COLO829 (cell line): ENCODE measurements around the gene TMEM131.

Experiments used
- DNase-seq: peaks from one replicate; pipeline ENCODE4 v3.0.0; 2012; ENCODE audit warnings: low spot score

The TMEM131 gene

DNA sequence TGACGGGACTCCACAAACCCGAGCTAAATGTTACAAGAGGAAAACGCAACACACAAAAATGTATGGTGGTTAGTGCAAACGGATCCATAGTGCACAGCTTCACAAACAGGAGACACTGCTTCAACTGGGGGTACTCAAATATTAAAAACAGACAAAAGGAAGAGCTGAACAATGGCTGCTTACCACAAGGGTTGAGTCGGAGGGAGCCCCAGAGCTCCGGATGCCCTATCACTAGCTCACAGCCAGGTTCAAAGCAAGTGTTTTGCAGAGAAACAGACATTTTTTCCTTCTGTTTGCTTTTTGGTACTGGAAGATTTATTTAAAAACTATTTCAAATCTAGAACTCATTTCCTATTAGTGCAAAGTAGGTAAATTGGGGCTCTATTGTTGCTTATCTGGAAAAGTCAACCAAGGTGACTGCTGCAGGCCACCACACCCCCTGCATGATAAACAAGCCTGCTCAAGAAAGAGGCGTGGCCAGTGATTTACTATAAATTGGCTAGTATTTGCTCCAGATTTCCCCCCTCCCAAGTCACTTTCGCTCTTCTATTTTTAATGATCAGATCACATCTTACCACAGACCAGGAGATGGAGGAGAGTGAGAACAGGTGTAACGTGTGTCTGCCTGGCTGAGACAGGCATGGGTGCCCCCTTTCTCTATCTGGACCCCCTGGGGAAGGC is 235.9 kb downstream of the TMEM131 start:
- DNase-seq, result no peak

DNA sequence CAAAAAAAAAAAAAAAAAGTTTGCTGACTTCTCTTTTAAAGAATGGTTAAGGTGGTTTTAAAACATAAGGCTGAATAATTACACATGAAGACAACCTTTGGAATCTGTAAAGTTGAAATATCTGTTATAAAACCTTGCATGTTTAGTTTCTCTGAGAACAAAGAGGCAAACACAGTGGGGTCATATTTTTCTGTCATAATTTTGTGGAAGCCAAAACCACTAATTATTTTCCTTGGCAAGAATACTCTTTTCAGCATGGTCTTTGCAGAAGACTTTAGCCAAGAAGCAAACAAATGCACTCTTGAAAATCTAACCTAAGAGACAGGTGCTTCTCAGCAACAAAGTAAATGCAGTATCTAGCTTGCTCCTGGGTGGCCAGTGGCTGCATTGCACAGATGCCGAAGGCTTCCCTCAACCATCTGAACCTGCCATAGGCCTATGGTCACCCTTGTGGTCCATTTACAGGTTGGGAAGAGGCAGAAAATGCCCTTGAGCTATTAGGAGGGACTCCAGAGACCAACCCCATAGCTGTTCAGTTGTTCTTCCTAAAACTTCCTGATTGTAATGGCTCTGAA is 237.5 kb downstream of the TMEM131 start:
- no peak for DNase-seq

DNA sequence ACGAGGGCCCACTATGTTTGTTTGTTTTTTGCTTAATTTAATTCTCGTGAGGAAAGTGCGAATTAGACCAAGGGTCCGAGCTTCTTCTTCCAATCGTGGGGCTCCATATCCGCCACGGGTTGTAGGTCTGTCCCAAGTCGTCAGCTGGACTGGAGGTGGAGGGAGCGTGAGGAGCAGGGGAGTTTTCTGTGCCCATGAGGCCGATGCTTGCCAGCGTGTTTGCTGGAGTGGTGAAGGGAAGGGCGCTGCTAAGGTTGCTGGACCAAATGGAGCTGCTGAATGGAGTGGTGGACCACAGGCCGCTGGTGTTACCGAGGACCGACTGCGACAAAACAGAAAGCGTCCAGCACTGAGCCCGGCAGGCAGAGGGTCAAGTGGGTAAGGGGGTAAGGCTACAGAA is 238.7 kb downstream of the TMEM131 start:
- DNase-seq, result no peak

DNA sequence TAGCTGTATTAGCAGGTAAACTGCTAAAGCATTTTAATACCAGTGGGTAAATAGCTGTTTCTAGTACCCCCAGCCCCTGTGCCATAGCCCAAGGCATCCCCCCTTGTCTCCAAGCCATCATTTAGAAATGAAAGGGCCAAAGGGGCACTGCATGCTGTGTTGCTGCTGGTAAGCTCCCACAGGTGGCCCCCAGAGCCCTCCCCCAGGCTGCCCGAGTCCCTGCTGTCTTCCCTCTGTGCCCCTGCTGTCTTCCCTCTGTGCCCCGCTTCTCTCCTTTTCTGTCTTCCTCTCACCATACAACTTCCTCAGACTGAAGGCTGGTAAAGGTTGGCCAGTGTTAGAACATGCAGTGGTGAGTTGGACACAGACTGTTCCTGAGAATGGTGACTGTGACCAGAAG is 240.3 kb downstream of the TMEM131 start:
- DNase-seq, result no peak

DNA sequence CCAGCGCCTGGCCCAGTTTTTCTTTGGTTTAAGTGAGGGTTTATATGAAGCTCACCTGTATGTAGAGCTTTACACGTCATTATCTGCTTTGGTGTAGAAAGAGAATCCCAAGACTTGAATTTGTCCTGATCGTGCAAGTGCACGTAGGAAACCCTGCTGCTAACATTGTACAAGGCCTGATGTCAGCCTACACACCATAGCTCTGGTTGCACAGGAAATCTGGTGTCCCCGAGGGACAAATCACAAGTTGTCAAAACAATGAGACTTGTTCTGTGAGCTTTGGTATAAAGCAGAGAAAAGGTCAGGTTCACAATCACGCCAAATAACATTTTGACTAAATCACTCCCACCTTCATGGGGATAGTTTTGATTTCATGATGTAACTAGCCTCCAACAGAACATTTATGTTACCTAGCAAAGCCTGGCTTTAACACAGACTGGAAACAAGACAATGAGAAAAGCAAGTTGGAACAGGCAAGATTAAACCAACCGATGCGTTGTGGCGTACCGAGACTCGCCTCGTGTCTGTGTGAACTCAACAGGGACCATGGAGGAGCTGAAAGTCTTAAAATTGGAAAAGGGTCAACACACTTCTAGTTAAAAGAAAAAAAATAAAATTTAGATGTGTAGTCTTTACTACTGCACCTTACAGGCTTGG is 240.9 kb downstream of the TMEM131 start:
- DNase-seq, result peak; percentile 6

DNA sequence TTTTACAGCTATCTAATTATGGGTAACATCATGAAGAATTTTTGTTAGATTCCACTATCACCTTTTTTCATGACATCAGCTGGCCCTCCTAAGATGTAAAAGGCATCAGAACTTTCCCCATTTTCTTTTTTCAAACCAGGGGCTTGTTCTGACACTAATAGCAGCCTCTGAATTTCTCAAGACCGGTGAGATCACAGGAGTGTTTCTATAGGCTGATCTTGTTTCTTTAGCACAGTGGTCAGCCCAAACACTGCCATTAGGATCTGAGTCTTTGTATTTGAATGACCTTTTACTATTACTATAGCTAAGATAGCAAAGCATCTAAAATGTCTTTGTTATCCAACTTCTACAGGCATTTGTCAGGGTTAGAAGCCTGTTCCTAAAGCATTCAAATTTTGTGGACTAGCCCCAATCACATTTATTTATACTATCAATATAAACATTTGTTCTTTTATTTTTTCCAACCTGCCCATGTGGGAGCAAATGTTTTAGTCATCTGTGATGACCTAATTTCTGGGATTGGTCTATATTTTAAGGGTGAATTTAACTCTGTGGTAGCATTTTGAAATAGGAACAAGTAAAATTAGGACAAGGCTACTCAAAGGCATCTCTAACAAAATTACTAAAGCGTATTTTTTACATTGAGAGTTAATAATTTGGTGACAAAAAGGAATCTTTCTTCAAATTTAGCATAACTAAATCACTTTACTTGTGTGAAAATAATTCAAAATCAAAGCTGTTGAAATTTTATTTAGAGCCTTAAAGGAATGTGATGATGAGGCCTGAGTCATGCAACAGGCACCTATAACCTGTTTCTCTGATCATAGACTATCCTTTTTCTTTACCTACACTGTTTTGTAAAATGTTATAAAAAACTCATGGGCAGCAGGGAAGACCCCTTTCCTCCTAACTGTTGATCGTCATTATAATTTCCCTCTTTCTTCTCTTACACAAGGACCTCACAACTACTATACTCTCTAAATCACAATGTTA is 243.1 kb downstream of the TMEM131 start:
- no peak for DNase-seq

DNA sequence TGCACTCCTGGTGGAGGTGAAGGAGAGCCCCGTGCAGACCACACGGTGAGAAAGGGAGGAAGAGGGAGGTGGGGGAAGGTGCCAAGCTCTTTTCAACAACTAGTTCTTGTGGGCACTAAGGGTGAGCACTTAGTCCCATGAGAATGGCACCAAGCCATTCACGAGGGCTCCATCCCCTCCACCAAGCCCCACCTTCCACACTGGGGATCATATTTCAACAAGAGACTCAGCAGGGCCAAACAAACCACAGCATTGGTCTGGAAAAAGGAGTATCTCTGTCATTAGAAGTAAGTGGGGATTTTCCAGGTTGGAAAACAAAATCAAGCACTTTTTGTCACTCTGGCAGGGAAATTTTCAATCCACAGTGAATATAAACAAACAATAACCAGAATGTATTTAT is 244.0 kb downstream of the TMEM131 start:
- no peak for DNase-seq

DNA sequence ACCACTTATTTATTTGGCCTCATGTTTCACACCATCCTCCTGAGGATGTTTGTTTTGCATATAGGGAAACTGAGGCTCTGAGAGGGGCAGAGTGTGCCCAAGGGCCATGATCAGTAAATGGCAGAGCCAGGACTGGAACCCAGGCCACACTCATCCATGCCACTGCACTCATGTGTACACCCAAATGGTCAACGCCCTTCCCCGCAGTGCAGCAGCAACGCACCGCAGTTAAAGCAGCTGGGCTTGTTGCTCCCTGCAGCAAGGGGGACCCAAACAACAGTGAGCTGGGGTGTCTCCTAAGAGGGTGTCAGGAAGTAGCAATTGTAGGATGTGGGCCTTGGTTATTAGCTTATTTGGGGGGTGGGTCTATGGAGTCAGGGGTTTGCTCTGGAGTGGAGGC is 245.7 kb downstream of the TMEM131 start:
- no peak for DNase-seq

DNA sequence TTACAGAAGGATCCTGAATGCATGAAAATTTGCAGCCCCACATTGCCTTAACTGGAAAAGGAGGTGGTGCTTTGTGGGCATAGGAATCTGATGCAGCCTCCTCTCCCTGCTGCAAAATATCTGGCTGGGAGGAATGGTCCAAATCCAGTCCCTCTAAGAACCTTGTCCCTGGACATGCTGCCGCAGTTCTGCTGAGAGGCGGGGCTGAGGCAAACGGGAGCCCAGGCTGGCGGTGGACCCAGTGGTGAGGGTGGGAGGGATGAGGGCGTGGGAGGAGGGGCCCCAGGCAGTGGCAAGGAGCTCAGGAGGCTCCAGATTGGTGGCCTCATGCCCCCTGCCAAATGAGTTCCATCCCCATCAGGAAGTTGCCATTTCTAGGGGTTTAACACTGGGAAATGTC is 246.2 kb downstream of the TMEM131 start:
- no peak for DNase-seq

DNA sequence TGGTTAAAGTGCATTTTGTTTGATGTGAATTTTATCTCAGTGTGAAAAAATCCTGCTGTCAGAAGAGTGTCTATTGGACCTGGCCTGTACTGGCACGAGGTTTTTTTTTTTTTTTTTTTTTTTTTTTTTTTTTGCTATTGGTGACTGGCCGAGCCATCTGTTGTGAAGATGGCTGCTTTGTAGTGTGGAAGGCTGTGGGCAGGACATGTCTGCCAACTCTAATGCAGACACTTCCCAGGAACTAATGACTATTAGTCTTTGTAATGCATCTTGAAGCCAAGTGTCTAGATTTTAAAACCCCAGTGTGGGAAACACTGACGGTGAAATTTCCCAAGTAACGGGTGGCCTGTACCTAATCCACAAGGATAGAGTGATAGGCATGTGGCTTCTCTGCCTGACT is 248.0 kb downstream of the TMEM131 start:
- DNase-seq, result no peak

DNA sequence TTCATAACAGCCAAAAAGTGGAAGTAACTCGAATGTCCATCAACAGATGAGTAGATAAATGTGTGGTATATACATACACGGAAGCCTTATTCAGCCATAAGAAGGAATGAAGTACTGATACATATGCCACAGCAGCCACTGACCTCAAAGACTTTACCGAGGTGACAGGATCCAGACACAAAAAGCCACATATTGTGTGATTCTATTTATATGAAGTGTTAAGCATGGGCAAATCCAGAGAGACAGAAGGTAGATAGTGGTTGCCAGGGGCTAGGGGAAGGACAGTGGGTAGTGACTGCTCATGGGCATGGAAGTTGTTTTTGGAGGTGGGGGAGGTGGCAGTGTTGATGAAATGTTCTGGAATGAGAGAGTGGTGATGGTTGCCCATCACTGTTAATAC is 248.5 kb downstream of the TMEM131 start:
- no peak for DNase-seq

DNA sequence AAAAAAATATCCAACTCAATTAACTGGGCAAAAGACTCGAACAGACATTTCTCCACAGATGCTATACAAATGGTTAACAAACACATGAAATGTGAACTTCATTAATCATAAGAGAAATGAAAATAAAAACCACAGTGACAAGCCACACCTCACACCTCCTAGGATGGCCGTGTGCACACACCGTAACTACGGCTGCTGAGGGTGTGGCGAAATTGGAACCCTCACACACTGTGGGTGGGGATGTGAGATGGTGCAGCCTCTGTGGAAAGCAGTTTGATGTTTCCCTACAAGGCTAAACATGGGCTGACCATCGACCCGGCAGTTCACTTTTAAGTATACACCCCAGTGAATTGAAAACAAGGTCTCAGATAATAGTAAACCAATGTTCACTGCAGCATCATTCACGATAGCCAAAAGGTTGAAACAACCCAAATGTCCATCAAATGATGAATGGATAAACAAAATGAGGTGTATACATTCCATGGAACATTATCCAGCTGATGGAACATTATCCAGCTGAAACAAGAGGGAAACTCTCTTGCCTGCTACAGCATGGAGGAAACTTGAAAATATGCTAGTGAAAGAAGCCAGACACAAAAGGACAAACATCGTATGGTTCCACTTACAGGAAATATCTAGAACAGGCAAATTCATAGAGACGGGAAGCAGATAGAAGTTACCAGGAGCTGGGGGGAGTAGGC is 250.1 kb downstream of the TMEM131 start:
- no peak for DNase-seq

DNA sequence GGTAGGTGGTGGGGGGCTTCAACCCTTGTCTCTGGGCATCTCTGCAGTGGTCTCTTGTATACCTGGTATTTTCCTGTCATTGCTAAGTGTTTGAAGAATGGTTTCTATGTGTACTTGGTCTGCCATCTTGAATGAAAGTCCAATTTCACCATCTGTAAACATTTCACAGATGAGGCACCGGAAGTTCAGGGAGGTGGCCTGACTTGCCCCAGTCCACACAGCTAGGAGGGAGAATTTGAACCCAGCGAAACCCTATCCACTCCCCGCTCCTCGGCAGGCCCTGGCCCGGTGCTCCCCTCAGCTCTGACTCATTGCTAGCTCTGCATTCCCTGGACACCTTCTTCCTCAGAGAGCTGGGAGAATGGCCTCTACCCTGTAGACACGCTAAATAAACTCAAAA is 251.8 kb downstream of the TMEM131 start:
- DNase-seq, result no peak

DNA sequence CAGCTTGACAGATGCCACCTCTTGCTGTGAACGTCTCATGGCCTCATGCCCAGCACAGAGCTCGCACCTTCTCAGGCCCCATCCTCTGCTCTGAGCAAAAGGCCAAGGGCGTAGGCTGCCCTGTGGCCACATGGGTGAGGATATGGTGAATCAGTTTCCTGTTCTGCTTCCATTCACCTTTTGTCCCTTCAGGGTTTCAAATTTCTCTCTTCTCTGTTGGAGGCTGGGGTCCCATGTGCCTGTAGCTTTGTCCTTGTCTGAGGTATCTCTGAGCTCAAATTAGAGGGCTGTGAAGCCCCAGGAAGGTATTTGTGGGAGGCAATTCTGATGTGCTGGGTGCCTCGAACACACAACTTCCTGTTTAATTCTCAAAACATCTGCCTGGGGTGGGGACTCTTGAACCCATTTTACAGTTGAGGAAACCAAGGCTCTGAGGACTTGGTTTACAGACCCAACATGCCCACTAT is 253.3 kb downstream of the TMEM131 start:
- no peak for DNase-seq

DNA sequence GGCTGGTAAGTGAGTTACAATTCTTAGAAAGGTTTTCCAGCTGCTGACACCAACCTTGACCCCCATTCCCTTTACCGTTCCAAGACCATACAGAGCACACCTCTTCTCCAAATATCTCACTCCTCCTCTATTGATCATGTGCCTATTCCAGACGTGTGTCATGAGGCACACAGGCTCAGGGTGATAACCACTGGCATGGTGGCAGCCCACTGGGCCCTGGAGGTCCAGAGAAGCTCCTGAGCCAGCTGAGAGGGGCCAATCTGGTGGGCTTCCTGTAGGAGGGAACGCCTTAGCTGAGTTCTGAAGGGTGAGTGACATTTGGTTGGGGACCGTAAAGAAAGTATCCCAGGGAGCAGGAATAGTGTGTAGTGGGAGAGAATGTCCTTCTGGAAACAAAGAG is 254.1 kb downstream of the TMEM131 start:
- no peak for DNase-seq

DNA sequence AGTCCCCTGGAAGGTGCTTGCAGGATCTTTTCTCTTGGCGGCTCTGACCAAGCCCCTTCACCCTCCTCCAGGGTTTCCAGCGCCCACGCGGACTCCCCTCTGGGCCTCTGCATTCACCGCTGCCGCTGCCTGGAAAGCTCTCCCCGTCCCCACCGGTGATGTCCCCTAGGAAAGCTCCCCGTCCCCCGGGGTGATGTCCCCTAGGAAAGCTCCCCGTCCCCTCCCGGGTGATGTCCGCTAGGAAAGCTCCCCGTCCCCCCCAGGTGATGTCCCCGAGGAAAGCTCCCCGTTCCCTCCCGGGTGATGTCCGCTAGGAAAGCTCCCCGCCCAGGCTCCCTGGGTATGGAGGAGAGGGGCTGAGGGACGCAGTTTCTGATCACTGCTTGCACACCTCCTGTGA is 254.5 kb downstream of the TMEM131 start:
- no peak for DNase-seq

DNA sequence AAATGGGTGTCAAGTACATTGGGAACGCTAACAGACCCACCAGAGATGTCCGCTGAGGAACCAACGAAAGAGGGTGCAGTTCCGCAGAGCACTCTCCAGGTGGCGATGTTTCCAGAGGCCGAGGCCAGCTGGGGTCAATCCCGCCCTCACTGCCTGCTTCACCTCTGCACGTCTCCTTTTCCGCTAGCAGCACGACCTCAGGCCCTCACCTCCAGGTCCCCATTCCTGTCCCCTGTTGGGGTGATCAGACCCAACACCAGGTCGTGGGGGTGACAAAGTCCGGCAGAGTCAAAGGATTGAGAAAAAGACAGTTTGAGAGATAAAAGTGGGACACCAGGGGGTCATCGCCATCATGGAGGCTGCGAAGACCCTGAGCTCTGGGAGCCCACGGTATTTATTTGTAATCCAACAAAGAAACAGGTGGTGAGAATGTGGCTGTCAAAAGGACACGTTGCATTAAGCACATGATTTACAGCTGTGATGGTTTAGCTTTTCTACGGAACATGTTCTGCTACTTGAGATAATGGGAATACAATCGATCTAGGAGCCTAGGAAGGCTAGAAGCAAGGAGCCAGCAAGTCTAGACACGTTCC is 255.1 kb downstream of the TMEM131 start:
- peak; percentile 63 for DNase-seq

DNA sequence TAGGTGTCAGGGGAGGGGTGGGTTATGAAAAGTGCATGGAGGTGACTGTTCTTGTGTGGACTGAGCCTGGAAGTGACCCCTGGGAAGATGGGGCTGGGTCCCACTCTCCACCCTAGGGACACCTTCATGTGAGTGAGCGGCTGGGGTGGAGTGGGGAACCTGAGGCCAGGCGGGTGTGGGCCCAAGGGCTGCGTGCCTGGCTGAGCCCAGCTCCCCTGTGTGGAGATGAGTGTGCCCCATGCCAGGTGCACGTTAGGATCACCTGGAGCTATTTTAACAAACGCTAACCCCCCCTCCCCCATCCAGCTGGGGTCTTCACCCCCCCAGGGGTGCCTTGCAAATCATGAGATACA is 255.9 kb downstream of the TMEM131 start:
- DNase-seq, result no peak

DNA sequence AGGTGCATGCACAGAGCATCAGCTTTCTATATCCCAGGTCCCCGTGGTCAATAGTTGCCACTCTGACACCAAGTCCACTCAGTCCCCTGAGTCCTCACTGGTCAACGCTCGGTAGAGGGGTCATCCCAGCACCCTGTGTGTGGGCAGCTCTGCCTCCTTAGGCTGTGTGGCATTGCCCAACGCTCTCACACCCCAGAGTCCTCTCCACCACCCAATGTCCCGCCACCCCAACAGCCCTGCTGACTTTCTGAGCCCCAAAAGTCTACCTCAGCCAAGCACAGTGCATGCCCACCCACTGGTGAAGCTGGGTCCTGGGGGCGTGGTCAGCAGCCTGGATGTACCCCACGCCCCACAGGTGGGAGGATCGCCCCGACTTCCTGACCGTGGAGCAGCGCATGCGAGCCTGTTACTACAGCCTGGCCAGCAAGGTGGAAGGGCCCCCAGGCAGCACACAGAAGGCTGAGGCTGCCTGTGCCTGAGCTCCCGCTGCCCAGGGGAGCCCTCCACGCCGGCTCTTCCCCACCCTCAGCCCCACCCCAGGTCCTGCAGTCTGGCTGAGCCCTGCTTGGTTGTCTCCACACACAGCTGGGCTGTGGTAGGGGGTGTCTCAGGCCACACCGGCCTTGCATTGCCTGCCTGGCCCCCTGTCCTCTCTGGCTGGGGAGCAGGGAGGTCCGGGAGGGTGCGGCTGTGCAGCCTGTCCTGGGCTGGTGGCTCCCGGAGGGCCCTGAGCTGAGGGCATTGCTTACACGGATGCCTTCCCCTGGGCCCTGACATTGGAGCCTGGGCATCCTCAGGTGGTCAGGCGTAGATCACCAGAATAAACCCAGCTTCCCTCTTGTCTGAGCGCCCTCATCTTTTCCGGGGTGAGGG is 256.5 kb downstream of the TMEM131 start:
- no peak for DNase-seq
